Ovary (tissue), 3 donors: ENCODE results near the gene TMCC3.

Source experiments
- POLR2A ChIP-seq: fragments of 450-650 bp; IDR thresholded peaks from one replicate; pipeline ENCODE4 v1.6.1; 2017; ENCODE audit warnings: antibody characterized with exemption, mild to moderate bottlenecking, moderate library complexity
- TF ChIP-seq, protein P1 (sequence below), 3 donors: fragments of 450-650 bp in 2 of 3; fragments of 200-600 bp in 1 of 3; IDR thresholded peaks; one replicate each; pipeline versions ENCODE4 v1.5.1 to v1.8.0; 2016 to 2022; ENCODE audit warnings: antibody characterized with exemption in 3 of 3, mild to moderate bottlenecking in 1 of 3
- donor health status: DM: no; HTN: no; CAD: no.

DNA sequence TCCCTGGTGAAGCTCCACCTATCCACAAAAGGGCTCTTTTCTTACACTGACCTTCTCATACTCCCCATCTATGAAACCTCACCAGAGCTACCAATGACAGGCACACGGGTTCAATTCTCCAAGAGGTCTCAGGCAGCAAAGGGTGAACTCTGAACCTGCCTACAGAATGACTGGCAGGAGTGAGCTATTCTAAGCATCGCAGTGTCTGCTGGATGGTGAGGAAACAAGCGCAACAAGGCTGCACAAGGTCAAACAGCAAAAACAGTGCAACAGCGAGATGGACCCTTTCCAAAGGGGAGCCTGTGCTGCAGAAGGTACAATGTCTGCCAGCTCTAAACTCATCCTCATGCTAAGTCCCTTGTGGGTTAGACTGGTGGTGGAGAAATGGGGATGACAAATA, 22.0 kb downstream of the TMCC3 start:
- TF ChIP-seq, protein P1, sequence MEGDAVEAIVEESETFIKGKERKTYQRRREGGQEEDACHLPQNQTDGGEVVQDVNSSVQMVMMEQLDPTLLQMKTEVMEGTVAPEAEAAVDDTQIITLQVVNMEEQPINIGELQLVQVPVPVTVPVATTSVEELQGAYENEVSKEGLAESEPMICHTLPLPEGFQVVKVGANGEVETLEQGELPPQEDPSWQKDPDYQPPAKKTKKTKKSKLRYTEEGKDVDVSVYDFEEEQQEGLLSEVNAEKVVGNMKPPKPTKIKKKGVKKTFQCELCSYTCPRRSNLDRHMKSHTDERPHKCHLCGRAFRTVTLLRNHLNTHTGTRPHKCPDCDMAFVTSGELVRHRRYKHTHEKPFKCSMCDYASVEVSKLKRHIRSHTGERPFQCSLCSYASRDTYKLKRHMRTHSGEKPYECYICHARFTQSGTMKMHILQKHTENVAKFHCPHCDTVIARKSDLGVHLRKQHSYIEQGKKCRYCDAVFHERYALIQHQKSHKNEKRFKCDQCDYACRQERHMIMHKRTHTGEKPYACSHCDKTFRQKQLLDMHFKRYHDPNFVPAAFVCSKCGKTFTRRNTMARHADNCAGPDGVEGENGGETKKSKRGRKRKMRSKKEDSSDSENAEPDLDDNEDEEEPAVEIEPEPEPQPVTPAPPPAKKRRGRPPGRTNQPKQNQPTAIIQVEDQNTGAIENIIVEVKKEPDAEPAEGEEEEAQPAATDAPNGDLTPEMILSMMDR (IDR thresholded peaks at IDR 0.05): no peak
- TF ChIP-seq POLR2A: no peak
